ENCODE measurements around the gene YIPF2.
"Not testable (repeated sequence)": the region's sequence is repeated elsewhere in the genome, so short reads cannot be mapped to it uniquely, and the experiment has no call there.

YIPF2 gene

DNA sequence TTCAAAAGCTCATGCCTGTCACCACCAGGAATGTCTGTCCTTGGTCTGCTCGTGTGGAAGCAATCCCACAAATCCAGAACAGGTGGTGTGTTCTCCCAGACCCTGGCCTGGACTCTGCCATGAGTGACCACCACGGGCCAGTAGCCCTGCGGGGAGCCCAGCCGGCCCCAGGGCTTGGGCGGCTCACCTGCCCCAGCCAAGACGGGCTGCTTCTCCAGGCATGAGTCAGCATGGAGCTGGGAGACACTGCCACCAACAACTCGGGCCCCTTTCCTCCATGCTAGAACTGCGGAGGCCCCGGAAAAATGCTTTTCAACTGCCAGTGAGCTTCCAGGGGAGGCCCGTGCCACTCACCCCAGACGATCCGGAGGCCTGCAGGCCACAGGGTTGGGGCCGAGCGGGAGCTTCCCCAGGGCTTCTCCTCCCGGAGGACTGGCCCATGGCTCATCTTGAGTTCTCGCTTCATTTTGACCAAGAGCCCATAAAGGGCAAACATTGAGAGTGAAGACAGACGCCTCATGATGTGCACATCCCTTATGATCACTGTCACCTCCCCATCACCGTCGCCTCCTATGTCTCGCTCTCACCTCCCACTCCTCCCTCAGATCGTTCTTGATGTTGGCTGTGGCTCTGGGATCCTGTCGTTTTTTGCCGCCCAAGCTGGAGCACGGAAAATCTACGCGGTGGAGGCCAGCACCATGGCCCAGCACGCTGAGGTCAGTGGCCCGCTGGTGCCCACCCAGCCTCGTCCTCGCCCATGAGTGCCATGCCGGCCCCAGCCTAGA, 16.7 kb downstream of the YIPF2 start:
- DNase-seq (ENCODE audit: low read depth in 2 of 2) = no peak

DNA sequence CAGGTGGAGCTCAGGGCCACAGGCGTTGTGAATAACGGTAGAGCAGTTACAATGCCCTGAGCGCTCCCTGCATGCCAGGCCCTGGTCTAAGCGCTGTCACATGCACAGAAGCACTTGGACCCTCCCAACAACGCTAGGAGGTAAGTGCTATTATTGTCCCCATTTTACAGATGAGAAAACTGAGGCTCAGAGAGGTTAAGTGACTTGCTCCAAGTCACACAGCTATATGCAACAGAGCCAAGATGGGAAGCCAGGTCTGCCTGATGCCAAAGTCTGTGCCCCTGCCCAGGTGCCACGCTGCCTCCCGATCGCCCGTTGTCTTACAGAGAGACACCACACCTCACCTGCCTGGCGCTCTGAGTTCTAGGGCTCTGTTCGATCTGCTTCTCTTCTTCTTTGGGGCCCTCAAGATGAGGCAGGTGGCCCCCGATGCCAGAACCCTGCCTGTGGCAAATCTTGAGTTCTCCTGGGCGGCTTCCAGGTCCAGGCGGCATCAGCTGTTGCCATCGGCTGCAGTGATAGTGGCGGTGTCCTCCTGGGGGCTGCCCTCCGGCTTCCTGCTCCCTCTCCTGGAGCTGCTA, 20.0 kb downstream of the YIPF2 start:
- no peak for DNase-seq (ENCODE audit: low read depth in 2 of 2)

DNA sequence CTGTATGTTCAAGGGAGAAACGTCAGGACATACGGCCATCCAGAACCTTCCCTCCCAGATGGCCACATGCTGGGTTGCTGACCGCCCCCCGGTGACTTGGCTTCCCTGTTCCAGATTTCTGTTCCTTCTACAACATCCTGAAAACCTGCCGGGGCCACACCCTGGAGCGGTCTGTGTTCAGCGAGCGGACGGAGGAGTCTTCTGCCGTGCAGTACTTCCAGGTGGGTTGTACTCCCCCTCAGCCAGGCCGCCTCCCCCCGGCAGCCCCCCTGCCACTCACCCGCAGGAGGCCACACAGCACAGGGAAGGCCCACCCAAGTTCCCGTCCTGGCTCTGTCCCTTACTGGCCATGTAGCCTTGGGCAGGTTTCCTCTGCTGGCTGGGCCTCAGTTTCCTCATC, 20.5 kb downstream of the YIPF2 start:
- DNase-seq (ENCODE audit: low read depth in 2 of 2) = no peak

DNA sequence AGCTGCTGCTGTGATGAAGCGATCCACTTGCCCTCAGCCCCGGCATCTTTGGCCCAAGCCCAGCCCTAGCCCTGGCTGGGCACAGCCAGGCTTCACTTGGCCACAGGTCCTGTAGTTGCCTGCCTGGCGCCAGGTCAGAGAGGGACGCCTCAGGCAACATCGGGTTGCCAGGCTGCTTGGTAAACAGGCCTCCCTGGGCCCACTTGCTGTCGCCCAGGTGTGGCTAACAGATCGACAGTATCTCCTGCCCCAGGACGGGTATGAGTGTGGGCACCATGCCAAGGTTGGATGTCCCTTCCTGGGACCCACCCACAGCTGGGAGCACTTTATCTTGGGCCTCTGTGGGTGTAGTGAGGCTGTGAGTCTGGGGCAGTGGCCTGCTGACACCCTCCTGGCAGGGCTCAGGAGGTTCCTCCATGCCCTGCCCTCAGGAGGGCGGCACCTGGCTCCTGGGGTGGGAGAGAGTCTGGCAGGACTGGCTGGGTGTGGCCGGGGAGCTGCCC, 29.2 kb downstream of the YIPF2 start:
- DNase-seq (ENCODE audit: low read depth in 2 of 2) = no peak

DNA sequence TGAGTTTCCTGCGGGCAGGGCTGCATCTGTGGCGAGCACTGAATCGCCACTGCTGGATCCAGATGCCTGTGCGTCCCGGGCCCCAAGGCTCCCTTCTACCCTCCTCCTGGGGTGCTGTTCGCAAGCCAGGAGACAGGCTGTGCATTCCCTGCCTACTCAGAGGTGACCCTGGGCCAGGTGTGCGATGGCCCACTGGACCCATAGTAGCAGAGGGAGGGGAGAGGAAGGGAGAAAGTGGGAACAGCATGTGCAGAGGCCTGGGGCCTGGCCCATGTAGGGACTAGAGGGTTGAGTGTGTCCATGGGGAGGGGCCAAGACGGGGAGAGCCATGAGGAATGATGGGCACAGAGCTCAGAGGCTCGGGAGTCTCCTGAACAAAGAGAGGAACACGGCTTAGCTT, 29.8 kb downstream of the YIPF2 start:
- DNase-seq (ENCODE audit: low read depth in 2 of 2) = no peak

DNA sequence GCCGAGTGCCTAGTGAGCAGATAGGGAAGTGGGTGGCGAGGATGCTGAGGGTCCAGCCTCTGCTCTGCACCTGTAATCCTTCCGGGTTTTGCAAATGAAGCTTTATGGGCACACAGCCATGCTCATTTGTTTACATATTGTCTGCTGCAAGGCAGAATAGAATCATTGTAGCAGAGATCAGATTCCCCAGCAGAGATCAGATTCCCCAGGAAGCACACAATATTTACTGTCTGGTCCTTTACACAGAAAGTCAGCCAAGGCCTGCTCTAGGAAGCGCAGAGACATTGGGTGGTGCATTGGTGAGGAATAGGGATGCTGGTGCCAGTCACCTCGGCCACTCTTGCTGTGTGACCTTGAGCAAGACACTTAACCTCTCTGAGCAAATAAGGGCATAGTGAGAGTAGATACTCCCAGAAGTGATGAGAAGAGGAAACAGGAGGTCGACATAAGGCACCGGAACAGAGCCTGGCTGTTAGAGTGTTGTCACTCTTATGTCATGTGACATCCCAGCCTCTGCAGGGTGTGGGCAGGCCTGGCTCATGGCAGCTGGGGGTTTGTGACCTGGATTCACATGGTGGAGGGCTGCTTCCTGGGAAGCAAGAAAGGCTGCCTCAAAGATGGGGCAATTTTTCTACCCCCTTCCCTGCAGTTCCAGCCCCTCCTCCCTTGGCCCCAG, 31.4 kb downstream of the YIPF2 start:
- DNase-seq (ENCODE audit: low read depth in 2 of 2) = no peak

DNA sequence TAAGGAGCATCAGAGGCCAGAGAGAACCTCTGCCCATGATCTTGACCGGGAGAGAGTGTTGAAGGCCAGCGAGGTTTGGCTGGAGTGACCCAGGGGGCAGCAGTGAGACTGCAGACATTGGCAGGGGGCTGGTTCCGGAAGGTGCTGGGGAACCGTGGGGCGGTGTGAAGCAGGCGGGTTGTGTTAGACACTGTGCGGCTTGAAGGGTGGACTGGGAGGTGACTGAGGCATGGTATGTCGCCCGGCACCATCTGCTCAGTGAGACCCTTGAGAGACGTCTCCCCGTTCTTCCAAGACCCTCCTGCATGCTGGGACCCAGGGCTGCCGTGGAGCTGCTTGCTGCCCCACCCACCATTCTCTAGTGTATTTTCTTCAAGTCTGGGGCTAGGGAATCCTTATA, 32.5 kb downstream of the YIPF2 start:
- DNase-seq (ENCODE audit: low read depth in 2 of 2) = no peak

DNA sequence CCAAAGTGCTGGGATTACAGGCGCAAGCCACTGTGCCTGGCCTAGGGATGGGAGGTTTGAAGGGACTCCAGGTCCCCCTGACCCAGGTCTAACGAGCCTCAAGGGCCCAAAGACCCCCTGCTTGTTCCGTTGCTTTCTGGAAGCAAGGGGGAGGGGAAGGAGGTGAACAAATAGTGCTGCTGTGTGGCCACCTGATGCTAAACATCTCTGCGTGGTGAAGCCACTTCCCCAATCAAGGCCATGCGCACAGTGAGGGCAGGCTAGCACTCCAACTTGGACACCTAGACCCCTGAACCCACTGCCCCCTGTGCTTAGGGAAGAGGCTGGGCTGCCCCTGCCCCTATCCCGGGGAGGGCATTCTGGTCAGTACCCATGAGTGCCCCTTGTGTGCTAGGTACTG, 33.1 kb downstream of the YIPF2 start:
- no peak for DNase-seq (ENCODE audit: low read depth in 2 of 2)

DNA sequence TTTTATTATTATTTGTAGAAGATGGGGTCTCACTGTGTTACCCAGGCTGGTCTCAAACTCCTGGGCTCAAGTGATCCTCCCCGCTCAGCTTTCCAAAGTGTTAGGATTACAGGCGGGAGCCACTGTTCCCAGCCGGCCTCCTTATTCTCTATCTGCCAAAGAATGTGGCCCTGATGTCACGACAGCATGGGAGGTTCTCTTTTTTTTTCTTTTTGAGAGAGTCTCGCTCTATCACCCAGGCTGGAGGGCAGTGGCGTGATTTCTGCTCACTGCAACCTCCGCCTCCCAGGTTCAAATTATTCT, 33.6 kb downstream of the YIPF2 start:
- DNase-seq (ENCODE audit: low read depth in 2 of 2) = no peak

DNA sequence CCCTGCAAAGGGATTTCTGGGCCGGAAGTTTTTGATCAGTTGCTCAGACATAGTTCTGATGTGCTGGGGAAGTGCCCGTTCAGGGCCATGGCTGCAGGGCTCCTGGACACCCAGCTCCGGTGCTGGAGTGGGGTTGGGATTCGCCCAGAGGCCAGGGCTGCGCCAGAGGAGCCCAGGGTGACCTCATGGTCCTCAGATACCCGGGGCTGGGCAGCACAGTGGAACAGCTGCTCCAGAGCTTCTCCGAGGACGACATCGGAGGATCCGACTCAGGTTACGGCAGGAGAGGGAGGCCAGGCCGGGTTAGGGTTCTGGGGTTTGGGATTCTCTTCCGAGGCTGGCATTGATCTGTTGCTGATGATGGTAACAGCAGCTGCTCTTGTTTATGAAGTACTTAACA, 36.2 kb downstream of the YIPF2 start:
- DNase-seq (ENCODE audit: low read depth in 2 of 2) = no peak

DNA sequence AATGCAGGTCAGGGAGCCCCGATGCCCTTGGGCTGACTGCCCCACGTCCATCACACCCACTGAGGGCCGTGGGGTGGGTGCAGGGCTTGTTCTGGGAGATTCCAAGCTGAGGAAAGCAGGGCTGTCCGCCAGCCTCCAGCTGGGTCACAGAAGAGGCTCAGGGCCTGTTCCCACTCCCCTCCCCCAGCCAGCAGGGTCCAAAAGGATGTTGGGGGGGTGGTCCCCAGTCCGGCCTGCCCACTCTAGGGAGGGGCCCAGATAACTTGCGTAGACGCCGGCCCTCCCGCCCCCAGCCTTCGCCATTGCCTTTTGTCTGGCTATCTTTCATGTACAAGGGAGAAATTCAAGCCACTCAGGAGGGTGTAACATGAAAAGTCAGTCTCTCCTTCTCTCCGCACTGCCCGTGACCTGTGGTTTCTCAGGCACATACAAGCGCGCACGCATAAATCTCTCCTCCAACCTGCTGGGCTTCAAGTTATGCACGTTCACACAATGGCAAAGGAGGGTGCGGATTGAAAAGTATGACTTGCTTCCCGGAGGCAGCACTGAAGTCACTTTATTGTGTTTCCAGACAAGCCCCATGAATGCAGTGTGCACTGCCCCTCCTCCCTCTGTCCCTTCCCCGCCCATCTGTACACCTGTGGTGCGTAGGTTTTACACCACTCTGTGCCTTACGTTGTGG, 36.9 kb downstream of the YIPF2 start:
- no peak for DNase-seq (ENCODE audit: low read depth in 2 of 2)

DNA sequence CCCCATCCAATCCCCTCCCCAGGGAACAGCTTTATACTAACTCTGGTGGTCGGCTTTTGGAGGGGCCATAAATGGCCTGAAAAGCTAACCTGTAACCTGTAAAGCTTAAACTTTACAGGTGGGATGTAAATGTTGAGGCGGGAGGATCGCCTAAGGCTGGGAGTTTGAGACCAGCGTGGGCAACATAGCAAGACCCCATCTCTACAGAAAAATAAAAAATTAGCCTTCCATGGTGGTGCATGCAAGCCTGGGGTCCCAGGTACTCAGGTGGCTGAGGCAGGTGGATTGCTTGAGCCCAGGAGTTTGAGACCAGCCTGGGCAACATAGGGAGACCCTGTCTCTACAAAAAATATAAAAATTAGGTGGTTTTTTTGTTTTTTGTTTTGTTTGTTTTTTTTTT, 38.6 kb downstream of the YIPF2 start:
- no peak for DNase-seq (ENCODE audit: low read depth in 2 of 2)

DNA sequence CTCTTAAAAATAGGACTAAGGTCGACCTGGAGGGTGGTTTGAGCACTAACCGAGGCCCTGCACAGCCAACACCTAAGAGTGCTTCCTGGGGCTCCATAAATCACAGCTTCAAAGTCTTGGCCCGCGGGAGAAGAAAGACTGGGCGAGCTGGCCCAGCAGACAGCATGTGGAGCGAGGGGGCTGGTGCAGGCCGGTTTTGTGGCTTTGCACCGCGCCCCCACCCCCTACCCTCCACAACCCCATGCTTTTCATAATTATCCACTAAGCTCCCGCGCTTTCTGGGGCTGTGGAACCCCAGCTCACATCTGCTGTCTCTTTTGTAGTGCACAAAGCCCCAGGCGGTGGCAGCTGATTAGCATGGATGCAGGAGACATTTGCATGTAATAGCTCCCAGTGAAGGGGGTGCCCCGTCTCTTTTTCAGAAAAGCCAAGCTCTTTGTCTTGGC, 40.0 kb downstream of the YIPF2 start:
- DNase-seq (ENCODE audit: low read depth in 2 of 2) = no peak

DNA sequence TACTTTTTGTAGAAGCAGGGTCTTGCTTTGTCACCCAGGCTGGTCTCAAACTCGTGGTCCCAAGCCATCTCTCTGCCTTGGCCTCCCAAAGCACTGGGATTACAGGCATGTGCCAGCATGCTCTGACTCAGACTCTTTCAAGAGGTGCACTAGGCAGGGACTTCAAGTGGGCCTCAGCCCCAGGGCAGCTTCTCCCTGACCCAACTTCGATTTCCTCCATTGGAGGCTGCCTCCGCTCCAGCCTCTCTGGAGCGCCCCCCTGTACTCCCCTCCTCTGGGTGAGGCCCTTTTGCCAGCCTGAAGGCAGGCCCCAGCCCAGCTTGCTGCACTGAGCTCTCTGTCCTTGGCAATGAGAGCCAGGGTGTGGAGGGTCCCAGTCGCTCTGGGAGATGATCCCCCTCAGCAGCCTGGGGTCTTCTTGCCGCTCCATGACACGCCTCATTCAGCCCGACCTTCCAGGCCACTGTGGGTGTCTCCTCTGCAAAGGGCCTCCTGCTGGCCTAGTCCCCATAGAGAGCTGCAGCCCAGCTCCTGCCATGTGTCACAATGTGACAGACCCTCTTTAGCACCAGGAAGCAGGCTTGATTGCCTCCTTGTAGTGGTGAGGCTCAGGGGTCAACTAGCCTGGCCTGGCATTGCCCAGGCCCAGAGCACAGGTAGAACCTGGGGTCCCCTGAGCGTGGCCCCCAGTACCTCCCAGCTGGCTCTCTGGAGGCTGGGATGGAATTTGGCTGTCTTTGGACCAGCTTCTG, 40.6 kb downstream of the YIPF2 start:
- no peak for DNase-seq (ENCODE audit: low read depth in 2 of 2)

DNA sequence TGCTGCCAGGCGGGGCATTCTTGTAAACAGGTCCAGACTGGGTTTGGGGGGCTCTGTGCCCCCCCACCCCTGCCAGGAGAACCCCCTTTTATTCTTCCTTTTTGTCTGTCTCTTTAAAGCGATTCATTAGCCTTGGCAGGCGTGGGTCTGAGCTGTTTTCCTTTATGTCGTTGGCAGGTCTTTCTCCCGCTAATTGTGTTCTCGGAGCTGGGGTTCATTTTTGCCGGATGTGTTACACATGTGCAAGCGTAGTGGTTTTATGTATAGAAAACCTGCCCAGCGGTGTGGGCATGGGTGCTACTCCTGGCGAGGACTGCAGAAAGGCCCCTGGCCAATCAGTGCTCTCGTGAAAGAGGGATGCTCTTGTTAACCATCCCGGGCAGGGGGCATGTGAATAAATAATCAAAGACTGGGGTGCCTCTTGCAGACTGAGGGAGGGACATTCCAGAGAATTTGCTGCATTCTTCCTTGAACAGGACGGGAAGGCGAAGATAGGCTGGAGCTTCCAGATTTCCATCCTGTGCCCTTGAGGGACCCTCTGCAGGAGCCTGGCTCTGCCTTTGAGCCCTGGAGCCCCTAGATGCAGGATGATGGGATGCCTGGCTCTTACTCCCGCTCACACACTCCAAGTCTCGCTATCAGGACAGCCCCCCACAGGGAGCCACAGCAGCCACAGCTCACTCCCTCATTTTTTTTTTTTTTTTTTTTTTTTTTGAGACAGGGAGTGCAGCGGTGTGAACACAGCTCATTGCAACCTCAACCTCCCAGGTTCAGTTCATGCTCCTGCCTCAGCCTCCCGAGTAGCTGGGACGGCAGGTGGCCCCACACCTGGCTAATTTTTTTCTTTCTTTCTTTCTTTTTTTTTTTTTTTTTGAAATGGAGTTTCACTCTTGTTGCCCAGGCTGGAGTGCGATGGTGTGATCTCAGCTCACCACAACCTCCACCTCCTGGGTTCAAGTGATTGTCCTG, 43.0 kb downstream of the YIPF2 start:
- no peak for DNase-seq (ENCODE audit: low read depth in 2 of 2)

DNA sequence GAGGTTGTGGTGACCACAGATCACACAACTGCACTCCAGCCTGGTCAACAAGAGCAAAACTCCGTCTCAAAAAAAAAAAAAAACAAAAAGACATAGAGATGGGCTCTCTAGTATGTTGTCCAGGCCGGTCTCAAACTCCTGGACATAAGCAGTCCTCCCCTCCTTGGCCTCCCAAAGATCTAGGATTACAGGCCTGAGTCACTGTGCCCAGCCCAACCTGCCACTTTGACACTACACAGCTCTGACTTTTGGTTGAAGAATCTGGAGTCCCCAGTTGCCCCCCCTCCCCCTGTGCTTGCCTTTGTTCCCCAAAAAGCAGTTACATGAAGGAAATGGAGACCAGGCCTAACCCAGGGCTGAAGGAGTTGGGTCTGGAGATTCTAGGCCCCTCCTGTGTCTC, 44.2 kb downstream of the YIPF2 start:
- no peak for DNase-seq (ENCODE audit: low read depth in 2 of 2)

DNA sequence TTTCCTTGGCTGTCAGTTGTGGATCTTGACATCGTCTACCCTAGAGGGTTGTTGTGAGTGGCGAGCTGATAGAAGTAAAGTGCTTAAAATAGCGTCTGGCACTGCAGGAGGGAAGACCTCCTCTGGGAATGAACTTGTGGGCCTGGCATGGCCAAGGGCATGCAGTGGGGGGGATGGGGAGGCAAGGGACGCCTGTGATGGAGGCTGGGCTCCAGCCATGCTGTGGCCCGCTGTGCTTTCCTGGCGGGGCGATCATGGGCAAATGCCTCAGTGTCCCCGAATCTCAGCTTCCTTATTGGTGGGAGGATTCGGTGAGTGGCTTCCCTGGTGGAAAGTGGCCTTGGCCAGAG, 46.4 kb downstream of the YIPF2 start:
- no peak for DNase-seq (ENCODE audit: low read depth in 2 of 2)

DNA sequence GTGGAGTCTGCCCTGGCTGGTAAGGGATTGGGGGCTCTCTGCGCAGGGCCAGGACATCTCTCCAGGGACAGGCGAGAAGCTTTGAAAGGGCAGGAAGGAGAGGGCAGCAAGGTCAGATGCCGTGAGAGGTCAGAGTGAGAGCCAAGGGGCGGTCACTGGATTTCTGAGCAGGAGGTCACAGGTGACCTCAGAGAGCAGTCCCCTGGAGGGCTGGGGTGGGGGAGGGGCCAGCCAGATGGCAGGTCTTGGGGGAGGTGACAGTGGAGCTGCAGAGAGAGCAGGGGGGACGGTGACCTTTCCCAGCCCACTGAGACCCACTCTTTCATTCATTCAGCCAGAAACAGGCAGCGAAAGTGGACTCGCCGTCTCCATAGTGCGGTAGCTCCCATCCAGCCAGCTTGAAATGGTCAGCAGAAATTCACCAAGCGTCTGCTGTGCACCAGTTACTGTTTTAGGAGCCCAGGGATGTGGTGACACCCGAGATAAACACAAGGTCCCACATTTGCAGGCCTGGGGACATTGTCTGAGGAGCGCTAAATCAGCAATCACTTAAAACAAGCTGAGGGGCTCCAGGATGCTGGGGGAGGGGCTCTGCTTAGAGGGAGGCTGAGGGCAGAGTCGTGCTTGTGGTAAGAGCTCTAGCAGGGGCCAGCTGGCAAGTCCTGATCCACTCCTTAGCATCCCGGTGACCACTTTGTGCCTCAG, 46.9 kb downstream of the YIPF2 start:
- DNase-seq (ENCODE audit: low read depth in 2 of 2) = no peak

DNA sequence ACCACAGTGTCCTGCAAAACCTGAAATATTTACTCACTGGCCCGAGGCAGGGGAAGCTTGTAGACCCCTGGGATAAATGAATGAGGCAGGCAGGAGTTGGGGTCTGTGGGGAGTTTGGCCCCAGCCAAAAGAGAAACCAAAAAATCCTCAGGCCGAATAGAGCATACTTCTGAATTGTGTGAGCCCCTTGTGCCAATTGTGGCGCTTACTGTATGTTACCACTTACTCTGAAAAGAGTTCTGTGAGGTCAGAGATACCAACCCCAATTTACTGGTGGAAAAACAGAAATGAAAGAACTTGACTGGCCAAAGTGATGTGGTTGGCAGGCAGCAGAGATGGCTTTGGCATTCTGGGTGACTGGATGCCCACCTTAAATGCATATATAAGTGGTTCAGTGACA, 50.2 kb downstream of the YIPF2 start:
- no peak for DNase-seq (ENCODE audit: low read depth in 2 of 2)

DNA sequence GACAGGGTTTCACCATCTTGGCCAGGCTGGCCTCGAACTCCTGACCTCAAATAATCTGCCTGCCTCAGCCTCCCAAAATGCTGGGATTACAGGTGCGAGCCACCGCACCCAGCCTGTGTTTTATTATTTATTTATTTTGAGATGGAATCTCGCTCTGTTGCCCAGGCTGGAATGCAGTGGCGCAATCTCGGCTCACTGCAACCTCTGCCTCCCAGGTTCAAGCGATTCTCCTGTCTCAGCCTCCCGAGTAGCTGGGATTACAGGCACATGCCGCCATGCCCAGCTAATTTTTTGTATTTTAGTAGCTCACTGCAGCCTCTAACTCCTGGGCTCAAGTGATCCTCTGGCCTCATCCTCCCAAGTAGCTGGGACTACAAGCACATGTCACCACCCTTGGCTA, 50.8 kb downstream of the YIPF2 start:
- not testable (repeated sequence) for DNase-seq (ENCODE audit: low read depth in 2 of 2)

All from stimulated activated CD8-positive, alpha-beta memory T cell treated with anti-CD3 and anti-CD28 coated beads, Interleukin-15, amount 100 ng/mL, for 4 hours (primary cell).